ENCODE data around the gene PDE6B.

DNA sequence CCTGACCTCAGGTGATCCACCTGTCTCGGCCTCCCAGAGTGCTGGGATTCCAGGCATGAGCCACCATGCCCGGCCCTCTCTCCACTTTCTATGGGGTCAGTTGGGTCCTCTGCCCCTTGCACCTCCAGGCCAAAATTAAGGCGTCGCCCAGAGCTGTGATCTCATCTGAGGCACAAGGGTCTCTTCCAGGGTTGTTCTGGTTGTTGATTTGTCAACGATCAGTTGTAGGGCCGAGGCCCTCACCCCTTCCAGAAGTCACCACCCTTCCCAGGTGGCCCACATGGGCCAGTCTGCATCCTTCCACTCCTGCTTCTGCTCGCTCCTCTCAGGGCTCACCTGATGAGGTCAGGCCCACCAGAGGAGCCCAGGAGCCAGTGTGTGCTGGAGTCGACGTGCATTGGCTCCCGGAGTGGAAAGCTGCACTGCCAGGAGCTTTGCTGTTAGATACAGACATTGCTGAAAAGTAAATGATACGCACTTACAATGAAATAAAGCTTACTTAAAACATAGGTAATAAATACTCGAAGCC lies 35.0 kb upstream of the PDE6B start:
- TF ChIP-seq, protein P1, sequence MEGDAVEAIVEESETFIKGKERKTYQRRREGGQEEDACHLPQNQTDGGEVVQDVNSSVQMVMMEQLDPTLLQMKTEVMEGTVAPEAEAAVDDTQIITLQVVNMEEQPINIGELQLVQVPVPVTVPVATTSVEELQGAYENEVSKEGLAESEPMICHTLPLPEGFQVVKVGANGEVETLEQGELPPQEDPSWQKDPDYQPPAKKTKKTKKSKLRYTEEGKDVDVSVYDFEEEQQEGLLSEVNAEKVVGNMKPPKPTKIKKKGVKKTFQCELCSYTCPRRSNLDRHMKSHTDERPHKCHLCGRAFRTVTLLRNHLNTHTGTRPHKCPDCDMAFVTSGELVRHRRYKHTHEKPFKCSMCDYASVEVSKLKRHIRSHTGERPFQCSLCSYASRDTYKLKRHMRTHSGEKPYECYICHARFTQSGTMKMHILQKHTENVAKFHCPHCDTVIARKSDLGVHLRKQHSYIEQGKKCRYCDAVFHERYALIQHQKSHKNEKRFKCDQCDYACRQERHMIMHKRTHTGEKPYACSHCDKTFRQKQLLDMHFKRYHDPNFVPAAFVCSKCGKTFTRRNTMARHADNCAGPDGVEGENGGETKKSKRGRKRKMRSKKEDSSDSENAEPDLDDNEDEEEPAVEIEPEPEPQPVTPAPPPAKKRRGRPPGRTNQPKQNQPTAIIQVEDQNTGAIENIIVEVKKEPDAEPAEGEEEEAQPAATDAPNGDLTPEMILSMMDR (IDR thresholded peaks at IDR 0.05 in 4 of 5, conservative IDR thresholded peaks at IDR 0.05 in 1 of 5) = no peak
- TF ChIP-seq POLR2A (IDR thresholded peaks at IDR 0.05) = no peak

All from gastrocnemius medialis (tissue), 4 donors.